H9 (cell line): ENCODE data around the gene STXBP6. TPM values are rescaled to one million over a fixed set of nuclear protein-coding genes. Genes with fewer than 3 reads are reported as not detected.

Source experiments
- DNase-seq: peaks from one replicate; pipeline ENCODE4 v3.0.0-alpha.2; 2017
- H2AFZ ChIP-seq: one replicate; pipeline ENCODE4 v1.6.1; 2013; ENCODE audit warnings: mild to moderate bottlenecking, low read length, control low read depth, moderate library complexity
- H2AK5ac ChIP-seq: 2 replicates; pipeline ENCODE4 v1.6.1; 2013; ENCODE audit warnings: low read length, control low read depth, mixed read lengths; ENCODE audit not compliant: insufficient read length
- H2BK120ac ChIP-seq: one replicate; pipeline ENCODE4 v1.6.1; 2013; ENCODE audit warnings: low read depth, mild to moderate bottlenecking, low read length, control low read depth, inconsistent platforms; ENCODE audit not compliant: poor library complexity, severe bottlenecking
- H2BK12ac ChIP-seq: 2 replicates; pipeline ENCODE4 v1.6.1; 2013; ENCODE audit warnings: low read length, control low read depth, mixed read lengths, low read depth; ENCODE audit not compliant: insufficient read length
- H2BK15ac ChIP-seq: 2 replicates; pipeline ENCODE4 v1.6.1; 2013; ENCODE audit warnings: low read depth, low read length, control low read depth
- H2BK20ac ChIP-seq: one replicate; pipeline ENCODE4 v1.6.1; 2013; ENCODE audit warnings: low read depth, mild to moderate bottlenecking, low read length, control low read depth, inconsistent platforms; ENCODE audit not compliant: poor library complexity, severe bottlenecking
- H2BK5ac ChIP-seq: 2 replicates; pipeline ENCODE4 v1.6.1; 2013; ENCODE audit warnings: low read length, control low read depth, mixed read lengths; ENCODE audit not compliant: insufficient read length
- H3K14ac ChIP-seq: 2 replicates; pipeline ENCODE4 v1.6.1; 2013; ENCODE audit warnings: low read length, control low read depth; ENCODE audit not compliant: insufficient read depth
- H3K18ac ChIP-seq: 2 replicates; pipeline ENCODE4 v1.6.1; 2013; ENCODE audit warnings: low read depth, mild to moderate bottlenecking, mixed read lengths, low read length, control low read depth; ENCODE audit not compliant: insufficient read length
- H3K23ac ChIP-seq: 2 replicates; pipeline ENCODE4 v1.6.1; 2013; ENCODE audit warnings: low read length, control low read depth, mixed read lengths, low read depth; ENCODE audit not compliant: insufficient read length
- H3K23me2 ChIP-seq: 2 replicates; pipeline ENCODE4 v1.6.1; 2013; ENCODE audit warnings: low read depth, mild to moderate bottlenecking, mixed read lengths, low read length, control low read depth; ENCODE audit not compliant: insufficient read length, poor library complexity, severe bottlenecking
- H3K27ac ChIP-seq: 2 replicates; pipeline ENCODE4 v1.5.1; 2013; ENCODE audit warnings: low read length, control low read depth, mixed read lengths, low read depth; ENCODE audit not compliant: insufficient read length
- H3K27me3 ChIP-seq: 2 replicates; pipeline ENCODE4 v1.6.1; 2013; ENCODE audit warnings: low read length, control low read depth, inconsistent platforms; ENCODE audit not compliant: insufficient read depth
- H3K4ac ChIP-seq: 2 replicates; pipeline ENCODE4 v1.6.1; 2013; ENCODE audit warnings: low read depth, mild to moderate bottlenecking, control low read depth, inconsistent platforms, low read length, moderate library complexity
- H3K4me1 ChIP-seq: 2 replicates; pipeline ENCODE4 v1.6.1; 2013; ENCODE audit warnings: low read length, control low read depth, inconsistent platforms; ENCODE audit not compliant: insufficient read depth
- H3K4me2 ChIP-seq: 2 replicates; pipeline ENCODE4 v1.6.1; 2013; ENCODE audit warnings: low read length, control low read depth, mixed read lengths; ENCODE audit not compliant: insufficient read length, insufficient read depth
- H3K56ac ChIP-seq: 2 replicates; pipeline ENCODE4 v1.6.1; 2013; ENCODE audit warnings: low read depth, mild to moderate bottlenecking, mixed read lengths, low read length, control low read depth; ENCODE audit not compliant: insufficient read length
- H3K79me1 ChIP-seq: 2 replicates; pipeline ENCODE4 v1.6.1; 2013; ENCODE audit warnings: low read depth, mild to moderate bottlenecking, moderate library complexity, low read length, control low read depth, inconsistent platforms; ENCODE audit not compliant: insufficient read depth, poor library complexity, severe bottlenecking
- H3K79me2 ChIP-seq: 2 replicates; pipeline ENCODE4 v1.6.1; 2013; ENCODE audit warnings: low read length, control low read depth, inconsistent platforms; ENCODE audit not compliant: insufficient read depth
- H3K9ac ChIP-seq: 2 replicates; pipeline ENCODE4 v1.6.1; 2013; ENCODE audit warnings: low read length, control low read depth, mixed read lengths; ENCODE audit not compliant: insufficient read length; ENCODE audit errors: extremely low read depth
- H3K9me3 ChIP-seq: one replicate; pipeline ENCODE4 v1.6.1; 2013; ENCODE audit warnings: low read depth, low read length, inconsistent platforms; ENCODE audit not compliant: control insufficient read depth
- H3T11ph ChIP-seq: one replicate; pipeline ENCODE4 v1.6.1; 2013; ENCODE audit warnings: mild to moderate bottlenecking, low read length, control low read depth, inconsistent platforms
- H4K20me1 ChIP-seq: one replicate; pipeline ENCODE4 v1.6.1; 2013; ENCODE audit not compliant: control insufficient read depth, insufficient read length, insufficient read depth
- H4K5ac ChIP-seq: 2 replicates; pipeline ENCODE4 v1.6.1; 2013; ENCODE audit warnings: low read depth, mild to moderate bottlenecking, mixed read lengths, low read length, control low read depth; ENCODE audit not compliant: insufficient read length
- H4K8ac ChIP-seq: replicated peaks from 2 replicates; pipeline ENCODE4 v1.6.1; 2013; ENCODE audit warnings: low read length, control low read depth, mixed read lengths, low read depth; ENCODE audit not compliant: insufficient read length
- H4K91ac ChIP-seq: 2 replicates; pipeline ENCODE4 v1.6.1; 2013; ENCODE audit warnings: low read depth, mild to moderate bottlenecking, moderate library complexity, mixed read lengths, low read length, control low read depth; ENCODE audit not compliant: insufficient read length
- H3K27ac Mint-ChIP-seq, 3 experiments: 2 replicates in 2 of 3; 3 replicates in 1 of 3; pipeline ENCODE4 v1.8.0; 2020 to 2021; ENCODE audit warnings: mixed read lengths in 3 of 3, mild to moderate bottlenecking in 1 of 3, moderate library complexity in 1 of 3
- H3K27me3 Mint-ChIP-seq: 2 replicates; pipeline ENCODE4 v1.8.0; 2021; ENCODE audit warnings: low read depth, mild to moderate bottlenecking, moderate library complexity, mixed read lengths
- H3K36me3 Mint-ChIP-seq, 3 experiments: 2 replicates in 2 of 3; 3 replicates in 1 of 3; pipeline ENCODE4 v1.8.0; 2020 to 2021; ENCODE audit warnings: low read depth in 3 of 3, mixed read lengths in 3 of 3; ENCODE audit not compliant: insufficient read depth in 1 of 3
- H3K4me1 Mint-ChIP-seq, 2 experiments: 2 replicates each; pipeline ENCODE4 v1.8.0; 2020; ENCODE audit warnings: mixed read lengths in 2 of 2
- H3K4me3 Mint-ChIP-seq, 2 experiments: 2 replicates in 1 of 2; 3 replicates in 1 of 2; pipeline ENCODE4 v1.8.0; 2020 to 2021; ENCODE audit warnings: mild to moderate bottlenecking in 2 of 2, mixed read lengths in 2 of 2, moderate library complexity in 1 of 2
- H3K9me3 Mint-ChIP-seq, 2 experiments: 2 replicates in 1 of 2; 3 replicates in 1 of 2; pipeline ENCODE4 v1.8.0; 2020; ENCODE audit warnings: mild to moderate bottlenecking in 2 of 2, mixed read lengths in 2 of 2, moderate library complexity in 1 of 2
- CTCF ChIP-seq: fragments of 200-600 bp; sonication (generic); conservative IDR thresholded peaks from 3 replicates; pipeline ENCODE4 v1.8.0; 2021; ENCODE audit warnings: antibody characterized with exemption, mild to moderate bottlenecking
- WGBS: extraction: QIAGEN DNeasy Blood & Tissue Kit; methylation state at CpG from one replicate; pipeline ENCODE4 v1.1.7; 2013; ENCODE audit warnings: missing lambda C conversion rate, low lambda C conversion rate, mixed read lengths; ENCODE audit not compliant: insufficient read length; ENCODE audit errors: extremely low coverage; 5-methylcytosine and 5-hydroxymethylcytosine counted together
- total RNA-seq: library from RNA; stranded (reverse); gene quantifications from 2 replicates; pipeline ENCODE4 v1.2.1, GENCODE V29; 2021

STXBP6 gene
- total RNA-seq, 1 experiment from 2014 or later, result 3.6 TPM

GRCh38 chr14:25079311-25079710, 29.4 kb upstream of the STXBP6 start:
- Histone ChIP-seq H3T11ph (no peak overlapping the region), H2AFZ (no peak overlapping the region), H2BK120ac (no peak overlapping the region), H2BK5ac (no peak overlapping the region), H2AK5ac (no peak overlapping the region), H3K4me2 (no peak overlapping the region), H3K23ac (no peak overlapping the region), H2BK20ac (no peak overlapping the region), H3K4me1 (no peaks in the 10 kb centered on the region), H4K8ac (no peak overlapping the region), H3K9me3 (no peaks in the 10 kb centered on the region), H4K20me1 (no peaks in the 10 kb centered on the region), H3K9ac (no peak overlapping the region), H3K18ac (no peak overlapping the region), H3K23me2 (no peaks in the 10 kb centered on the region), H3K14ac (no peak overlapping the region), H4K5ac (no peak overlapping the region), H2BK12ac (no peak overlapping the region), H3K4ac (no peak overlapping the region), H3K56ac (no peak overlapping the region), H3K79me2 (no peaks in the 10 kb centered on the region), H2BK15ac (no peak overlapping the region), H3K27ac (no peak overlapping the region), H3K79me1 (no peaks in the 10 kb centered on the region), H3K27me3 (no peaks in the 10 kb centered on the region), H4K91ac (no peak overlapping the region)
- no peak overlapping the region for H3K27ac Mint-ChIP-seq
- H3K9me3 Mint-ChIP-seq, result no peaks in the 10 kb centered on the region; a peak in 1 of 5 replicates
- no peak for DNase-seq
- TF ChIP-seq CTCF, result no peak
- H3K27me3 Mint-ChIP-seq, result no peaks in the 10 kb centered on the region; the same call in 1 of the 2 replicates
- H3K4me1 Mint-ChIP-seq, result no peaks in the 10 kb centered on the region
- no peak overlapping the region for H3K4me3 Mint-ChIP-seq
- WGBS, result no CpG with 5 or more reads among the region's 1 CpG
- peaks cover 0 to 2% (median 0%) of the 10 kb centered on the region in 3 experiments; a peak in 1 of 7 replicates for H3K36me3 Mint-ChIP-seq
